Right forelimb (tissue), 1 donor: ENCODE results near the gene POMT1.
A peak's percentile ranks its signal among the peaks of the same experiment; 100 is the strongest.

Source experiments
- DNase-seq: peaks from one replicate; pipeline ENCODE4 v3.0.0-alpha.2; 2018

POMT1 gene

DNA sequence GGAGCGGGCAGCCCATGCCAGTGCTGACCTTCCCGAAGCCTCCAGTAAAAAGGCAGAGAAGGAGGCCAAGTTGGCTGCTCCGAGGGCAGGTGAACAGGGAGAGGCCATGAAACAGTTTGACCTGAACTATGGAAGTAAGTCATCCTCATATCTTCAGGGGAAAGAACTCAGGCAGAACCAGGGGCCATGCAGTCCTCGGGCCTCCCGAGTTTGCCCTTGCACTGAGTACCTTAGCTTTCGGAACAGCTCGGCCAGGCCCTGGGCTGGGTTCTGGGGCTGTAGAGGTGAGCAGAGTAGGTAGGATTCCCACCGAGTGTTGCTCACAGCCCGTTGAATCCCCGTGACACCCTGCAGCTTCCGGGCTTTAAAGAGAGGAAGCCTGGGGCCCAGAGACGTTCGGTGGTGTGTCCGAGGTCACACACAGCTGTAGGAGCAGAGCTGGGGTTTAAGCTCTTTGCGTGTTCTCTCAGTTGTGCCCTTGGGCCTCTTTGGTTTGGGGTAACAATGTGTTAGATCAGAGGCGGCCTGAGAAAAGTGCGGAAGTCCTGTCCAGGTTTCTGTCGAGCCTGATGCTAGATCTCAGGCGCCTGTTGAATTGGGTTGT, 24.8 kb upstream of the POMT1 start:
- no peak for DNase-seq

DNA sequence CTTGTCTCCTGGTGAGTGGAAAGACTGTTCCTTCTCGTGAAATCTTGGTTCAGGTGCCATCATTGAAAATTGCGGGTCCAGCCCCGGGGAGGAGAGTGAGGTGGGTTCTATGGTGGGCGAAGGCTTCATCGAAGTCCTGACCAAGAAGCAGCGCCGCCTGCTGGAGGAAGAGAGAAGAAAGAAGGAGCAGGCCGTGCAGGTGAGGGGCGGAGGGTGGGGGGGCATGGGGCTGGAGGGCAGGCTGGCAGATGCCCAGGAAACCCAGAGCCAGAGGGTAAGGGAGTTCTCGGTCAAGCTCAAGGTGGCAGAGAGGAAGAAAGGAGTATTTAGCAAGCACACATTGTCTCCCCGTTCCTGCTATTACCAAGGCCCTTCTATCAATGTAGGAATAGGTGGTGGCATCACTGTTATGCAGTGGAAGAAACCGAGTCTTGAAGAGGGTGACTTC, 24.3 kb upstream of the POMT1 start:
- peak; percentile 70 for DNase-seq

DNA sequence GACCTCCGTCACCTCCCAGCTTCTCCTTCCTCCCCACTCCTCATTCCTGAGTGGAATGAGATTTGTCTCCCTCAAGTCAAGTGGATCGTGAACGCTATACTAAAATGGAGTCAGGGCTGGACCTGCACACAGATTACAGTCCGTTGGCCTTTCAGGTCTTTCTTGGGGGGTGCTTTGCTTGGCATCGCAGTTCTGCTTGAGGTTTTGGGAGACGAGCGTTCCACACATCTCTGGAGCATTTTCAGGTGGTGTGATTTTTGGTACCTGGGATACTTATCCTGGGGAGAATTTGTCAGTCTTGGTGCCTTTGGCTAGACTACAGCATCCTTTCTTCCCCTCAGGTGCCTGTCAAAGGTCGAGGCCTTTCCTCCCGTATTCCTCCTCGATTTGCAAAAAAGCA, 23.8 kb upstream of the POMT1 start:
- DNase-seq, result no peak

- no peak for DNase-seq
These were observed 22.5 kb upstream of the POMT1 start for GRCh38 chr9:131480258-131480657.

DNA sequence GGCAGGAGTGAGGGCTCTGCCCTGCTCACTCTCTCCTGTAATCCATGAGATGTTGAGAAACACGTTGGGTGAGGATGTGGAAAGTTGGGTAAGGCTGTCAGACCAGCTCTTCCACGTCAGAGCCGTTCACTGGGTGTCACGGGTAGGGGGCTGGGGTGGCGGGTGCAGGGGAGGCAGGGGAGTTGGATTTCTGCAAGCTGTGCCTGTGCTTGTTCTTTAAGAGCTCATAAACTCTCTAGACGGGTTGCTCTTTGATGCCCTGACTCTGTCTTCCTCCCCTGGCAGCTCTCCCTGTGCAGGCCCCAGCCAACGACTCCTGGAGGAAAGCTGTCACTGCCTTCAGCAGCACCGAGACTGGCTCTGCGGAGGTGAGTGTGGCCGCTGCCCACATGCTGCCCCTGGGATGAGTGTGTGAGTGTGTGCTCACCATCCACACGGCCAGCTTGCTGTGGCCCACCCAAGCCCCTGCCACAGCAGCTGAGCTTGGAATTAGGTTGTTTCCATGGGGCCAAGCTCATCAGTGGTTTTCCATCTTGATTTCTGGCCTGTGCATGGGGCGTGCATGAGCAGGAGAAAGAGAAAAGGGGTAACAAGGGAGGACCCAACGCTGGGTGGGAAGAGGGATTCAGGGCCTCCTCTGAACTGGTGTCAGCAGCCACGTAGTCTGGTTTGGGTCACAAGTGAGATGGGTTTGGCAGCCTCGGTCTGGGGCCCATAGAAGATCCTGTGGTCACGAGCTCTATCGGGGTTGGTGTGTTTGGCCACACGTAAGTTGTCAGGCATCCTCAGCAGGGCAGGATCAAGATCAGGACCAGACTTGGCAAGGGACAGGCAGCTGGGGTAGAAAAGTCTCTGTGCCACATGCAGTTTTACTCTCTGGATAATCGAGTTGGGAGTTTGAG, 21.0 kb upstream of the POMT1 start:
- DNase-seq, result no peak

DNA sequence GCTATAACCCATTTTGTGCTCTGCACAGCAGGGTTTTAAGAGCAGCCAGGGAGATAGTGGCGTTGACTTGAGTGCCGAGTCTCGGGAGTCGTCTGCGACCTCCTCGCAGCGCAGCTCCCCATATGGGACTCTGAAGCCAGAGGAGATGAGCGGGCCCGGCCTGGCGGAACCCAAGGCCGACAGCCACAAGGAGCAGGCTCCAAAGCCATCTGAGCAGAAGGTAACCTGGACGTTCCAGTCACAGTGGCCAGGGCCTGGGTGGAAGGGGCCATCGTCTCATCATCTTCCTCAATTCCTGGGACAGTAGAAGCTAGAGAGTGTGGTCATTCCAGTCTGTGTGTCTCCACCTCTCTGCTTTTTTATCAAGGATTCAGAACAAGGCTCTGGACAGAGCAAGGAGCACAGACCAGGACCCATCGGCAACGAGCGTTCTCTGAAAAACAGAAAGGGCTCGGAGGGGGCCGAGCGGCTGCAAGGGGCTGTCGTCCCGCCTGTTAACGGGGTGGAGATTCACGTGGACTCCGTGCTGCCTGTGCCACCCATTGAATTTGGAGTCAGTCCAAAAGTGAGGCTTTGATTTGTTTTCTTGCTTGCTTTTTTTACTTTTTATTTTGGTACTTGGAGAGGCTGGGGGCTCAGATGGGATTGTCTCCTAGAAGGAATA, 20.2 kb upstream of the POMT1 start:
- DNase-seq, result no peak

- DNase-seq, result no peak
These were observed 19.2 kb upstream of the POMT1 start for GRCh38 chr9:131483319-131484050.

- no peak for DNase-seq
These were observed 18.7 kb upstream of the POMT1 start for GRCh38 chr9:131484051-131484445.

DNA sequence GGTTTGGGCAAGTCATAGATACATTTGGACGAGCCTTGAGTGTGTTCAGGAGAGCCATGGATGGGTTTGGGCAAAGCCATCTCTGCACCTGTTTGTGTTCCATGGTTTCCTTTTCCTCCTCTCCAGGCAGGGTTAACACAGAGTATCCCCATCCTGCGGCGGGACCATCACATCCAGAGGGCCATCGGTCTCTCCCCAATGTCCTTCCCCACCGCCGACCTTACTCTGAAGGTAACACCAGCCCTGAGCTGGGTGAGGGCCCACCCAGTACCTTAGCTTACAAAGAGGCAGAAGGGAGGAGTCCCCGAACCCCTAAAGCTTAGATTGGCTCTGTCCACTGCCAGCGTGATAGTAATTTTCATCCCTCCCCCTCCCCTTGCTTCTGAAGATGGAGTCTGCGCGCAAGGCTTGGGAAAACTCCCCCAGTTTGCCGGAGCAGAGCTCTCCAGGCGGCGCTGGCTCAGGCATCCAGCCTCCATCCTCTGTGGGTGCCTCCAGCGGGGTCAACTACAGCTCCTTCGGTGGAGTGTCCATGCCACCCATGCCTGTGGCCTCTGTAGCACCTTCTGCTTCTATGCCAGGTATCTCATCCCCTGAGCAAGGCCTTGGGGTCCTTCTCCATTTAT, 18.0 kb upstream of the POMT1 start:
- DNase-seq, result no peak

DNA sequence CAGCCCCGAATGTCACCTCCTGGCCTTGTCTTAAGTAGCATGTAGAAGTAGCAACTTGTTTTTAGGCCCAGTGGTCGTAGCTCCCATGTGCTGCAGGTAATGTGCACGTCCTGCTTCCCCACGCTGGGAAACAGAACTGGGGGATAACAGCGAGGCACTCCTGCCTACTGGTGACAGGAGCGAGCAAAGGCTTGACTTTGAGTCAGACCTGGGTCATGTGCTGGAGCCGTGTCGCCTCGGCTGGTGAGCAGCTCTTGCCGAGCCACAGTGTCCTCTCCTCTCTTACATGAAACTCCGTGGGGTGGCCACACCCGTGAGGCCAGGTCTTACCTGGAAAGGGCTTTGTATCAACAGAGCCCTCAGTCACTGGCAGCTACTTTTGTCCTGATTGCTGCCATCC, 17.5 kb upstream of the POMT1 start:
- DNase-seq, result no peak

- DNase-seq, result no peak
These were observed 16.8 kb upstream of the POMT1 start for GRCh38 chr9:131485728-131486422.

DNA sequence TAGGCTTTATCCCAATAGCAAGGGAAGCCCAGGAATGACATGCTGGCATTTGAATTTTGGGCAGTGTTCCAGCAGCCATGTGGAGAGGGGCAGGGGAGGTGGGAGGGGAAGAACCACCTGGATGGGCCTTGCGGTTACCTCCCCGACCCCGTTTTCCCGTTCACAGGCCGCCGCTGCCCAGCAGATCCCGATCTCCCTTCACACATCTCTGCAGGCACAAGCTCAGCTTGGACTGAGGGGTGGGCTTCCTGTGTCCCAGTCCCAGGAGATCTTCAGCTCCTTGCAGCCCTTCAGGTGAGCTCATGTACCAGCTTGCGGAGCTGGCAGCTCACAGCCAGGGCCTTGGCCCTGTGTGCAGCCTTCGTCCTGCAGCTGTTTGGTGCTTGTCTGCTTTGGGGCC, 15.7 kb upstream of the POMT1 start:
- DNase-seq, result no peak

- no peak for DNase-seq
These were observed 15.1 kb upstream of the POMT1 start for GRCh38 chr9:131487621-131488031.

DNA sequence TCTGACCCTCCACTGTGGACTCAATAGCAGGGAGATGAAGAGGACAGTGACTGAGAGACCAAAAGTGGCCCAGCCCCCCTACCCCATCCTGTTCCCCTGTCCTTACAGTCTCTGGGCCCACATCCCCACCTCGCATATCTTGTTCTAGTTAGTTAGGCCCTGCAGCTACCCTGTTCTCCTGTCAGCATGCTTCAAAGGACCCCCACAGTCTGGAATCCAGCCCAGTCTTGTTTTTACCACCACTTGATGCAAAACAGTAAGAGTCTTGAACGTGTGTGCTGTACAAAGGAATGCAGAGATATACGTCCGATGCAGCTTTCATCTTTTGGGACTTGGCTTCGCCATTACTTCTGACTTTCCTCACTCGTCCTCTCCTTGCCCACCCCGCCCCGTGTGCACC, 12.2 kb upstream of the POMT1 start:
- no peak for DNase-seq

DNA sequence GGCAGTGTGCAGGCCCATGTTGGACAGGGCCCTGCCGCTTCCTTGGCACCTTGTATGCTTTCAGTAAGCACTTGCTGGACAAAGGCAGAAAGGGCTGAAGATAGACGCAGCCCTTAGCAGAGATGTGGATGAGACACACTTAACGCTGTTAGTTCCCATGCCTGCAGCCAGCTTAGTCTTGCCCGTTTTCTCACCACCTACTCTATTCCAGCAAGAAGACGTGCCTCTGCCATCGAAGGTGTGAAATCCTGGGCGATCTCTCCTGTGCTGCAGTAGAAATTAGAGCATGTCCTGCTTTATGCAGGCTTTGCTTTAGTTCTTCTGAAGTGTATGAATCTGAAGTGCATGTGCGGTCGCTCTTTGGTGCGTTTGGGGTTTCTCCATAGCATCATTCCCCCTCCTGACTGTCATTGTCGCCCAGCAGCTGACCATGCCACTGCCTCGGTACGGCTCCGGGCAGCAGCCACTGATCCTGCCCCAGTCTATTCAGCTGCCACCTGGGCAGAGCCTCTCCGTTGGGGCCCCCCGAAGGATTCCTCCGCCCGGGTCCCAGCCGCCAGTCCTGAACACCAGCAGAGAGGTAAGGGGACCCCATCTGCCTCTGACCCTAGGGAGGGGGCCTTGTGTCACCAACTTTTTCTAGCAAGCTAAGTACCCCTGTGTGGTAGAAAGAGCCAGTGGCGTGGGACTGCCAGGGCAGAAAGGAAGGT, 11.6 kb upstream of the POMT1 start:
- no peak for DNase-seq

- no peak for DNase-seq
These were observed 10.6 kb upstream of the POMT1 start for GRCh38 chr9:131492070-131492469.

DNA sequence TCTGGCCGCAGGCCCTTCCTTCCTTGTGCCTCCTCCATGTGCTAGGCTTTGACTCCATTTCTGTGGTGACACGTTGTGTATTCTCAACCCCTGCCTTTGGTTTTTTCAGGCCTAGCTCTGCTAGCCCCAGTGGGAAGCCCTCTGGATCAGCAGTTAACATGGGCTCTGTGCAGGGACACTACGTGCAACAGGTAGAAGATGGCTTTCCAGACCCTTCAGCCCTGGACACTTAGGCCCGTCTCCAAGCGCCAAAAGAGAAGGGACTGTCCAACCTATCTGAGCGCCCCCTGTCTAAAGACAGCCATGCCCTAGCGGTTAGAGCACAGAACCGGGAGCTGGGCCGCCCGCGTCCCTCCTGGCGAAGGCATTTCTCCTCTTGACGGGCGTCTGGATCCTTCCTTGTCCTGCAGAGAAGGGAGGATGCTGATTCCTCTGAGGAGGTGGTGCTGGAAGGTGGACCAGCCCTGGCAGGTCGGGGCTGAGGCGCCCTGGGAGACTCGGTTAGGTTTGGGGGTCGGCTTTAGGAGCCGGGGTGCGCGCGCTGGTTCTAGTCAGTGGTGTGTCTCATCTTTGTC, 8.3 kb upstream of the POMT1 start:
- no peak for DNase-seq

GRCh38 chr9:131495785-131496184, 6.9 kb upstream of the POMT1 start:
- DNase-seq, result no peak

DNA sequence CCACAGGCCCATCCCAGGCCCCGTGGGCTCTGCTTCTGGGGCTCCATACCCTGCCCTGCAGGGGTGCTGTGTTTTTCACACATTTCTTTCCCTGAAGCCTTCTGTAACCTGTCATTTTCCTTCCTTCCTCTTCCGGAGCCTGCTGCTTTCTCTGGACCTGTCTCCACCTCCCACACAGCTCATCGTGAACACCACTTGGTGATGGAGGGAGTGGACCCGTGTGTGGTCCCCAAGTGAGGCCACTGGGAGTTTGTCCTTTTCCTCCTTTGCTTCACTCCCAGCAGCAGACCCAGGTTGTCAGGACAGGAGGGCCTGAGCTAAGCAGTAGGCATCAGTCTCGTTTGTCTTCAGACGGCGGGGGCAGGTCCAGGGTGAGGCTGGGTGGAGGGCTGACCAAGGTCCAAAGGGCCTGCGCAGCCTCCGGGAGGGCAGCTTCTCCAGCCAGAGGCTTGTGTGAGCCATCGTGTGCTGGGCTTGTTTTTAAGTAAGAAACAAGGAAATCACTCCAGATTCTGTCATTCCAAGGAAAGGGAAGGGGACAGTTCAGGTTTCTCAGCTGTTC, 5.8 kb upstream of the POMT1 start:
- no peak for DNase-seq

DNA sequence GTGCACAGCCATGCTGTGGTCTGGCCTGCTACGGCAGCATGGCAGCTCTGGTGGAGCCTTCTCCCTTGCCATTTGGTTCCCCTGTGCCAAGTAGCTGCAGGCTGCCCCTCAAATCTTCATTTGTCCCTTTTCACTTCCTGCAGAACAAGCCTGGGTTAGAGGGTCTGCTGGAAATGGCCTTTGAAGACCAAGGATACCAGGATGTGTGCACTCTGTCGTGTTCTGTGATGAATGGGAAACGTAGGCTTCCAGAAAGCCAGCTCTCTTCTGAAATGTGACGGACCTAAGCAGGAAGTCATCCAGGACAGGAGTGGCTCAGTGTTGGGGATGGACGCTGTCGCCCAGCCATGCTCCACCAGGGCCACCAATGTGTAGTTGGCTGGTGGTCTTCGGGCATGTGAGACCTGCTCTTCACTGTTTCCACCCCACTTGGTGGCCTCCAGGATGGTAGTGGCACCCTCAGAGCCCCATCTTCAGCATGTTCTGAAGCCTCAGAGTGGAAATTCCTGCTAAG, 3.4 kb upstream of the POMT1 start:
- no peak for DNase-seq
